GM19193 (cell line): ENCODE results near the gene SEC14L1.
A peak's percentile ranks its signal among the peaks of the same experiment; 100 is the strongest.

Experiments used
- POLR2A ChIP-seq: IDR thresholded peaks from 4 replicates; pipeline ENCODE4 v1.6.1; 2011; ENCODE audit not compliant: insufficient read depth, insufficient read length; ENCODE audit errors: extremely low read depth

The SEC14L1 gene

GRCh38 chr17:77129568-77130301 is 11.0 kb upstream of the SEC14L1 start:
- no peak for TF ChIP-seq POLR2A

- no peak for TF ChIP-seq POLR2A
These were observed 10.2 kb upstream of the SEC14L1 start for GRCh38 chr17:77130525-77130924.

- no peak for TF ChIP-seq POLR2A
These were observed 8.9 kb upstream of the SEC14L1 start for GRCh38 chr17:77131904-77132303.

- TF ChIP-seq POLR2A: no peak
These were observed 8.2 kb upstream of the SEC14L1 start for GRCh38 chr17:77132411-77133086.

GRCh38 chr17:77133087-77133638 is 7.6 kb upstream of the SEC14L1 start:
- TF ChIP-seq POLR2A: no peak

GRCh38 chr17:77136420-77136767 is 4.4 kb upstream of the SEC14L1 start:
- no peak for TF ChIP-seq POLR2A

GRCh38 chr17:77137111-77137510 is 3.7 kb upstream of the SEC14L1 start:
- TF ChIP-seq POLR2A: no peak

- peak; percentile 83 for TF ChIP-seq POLR2A
These were observed 447 bp upstream of the SEC14L1 start for GRCh38 chr17:77140166-77140877.

- no peak for TF ChIP-seq POLR2A
These were observed 1.2 kb downstream of the SEC14L1 start for GRCh38 chr17:77141846-77142449.

GRCh38 chr17:77142689-77143088 is 1.9 kb downstream of the SEC14L1 start:
- TF ChIP-seq POLR2A: no peak

GRCh38 chr17:77143306-77143705 is 2.5 kb downstream of the SEC14L1 start:
- no peak for TF ChIP-seq POLR2A

GRCh38 chr17:77144227-77144626 is 3.5 kb downstream of the SEC14L1 start:
- no peak for TF ChIP-seq POLR2A

GRCh38 chr17:77145224-77145611 is 4.4 kb downstream of the SEC14L1 start:
- peak; percentile 4 for TF ChIP-seq POLR2A

GRCh38 chr17:77145612-77146245 is 5.0 kb downstream of the SEC14L1 start:
- TF ChIP-seq POLR2A: no peak

GRCh38 chr17:77146246-77146632 is 5.5 kb downstream of the SEC14L1 start:
- no peak for TF ChIP-seq POLR2A
